ENCODE measurements around the gene VAMP7. TPM values are rescaled to one million over a fixed set of nuclear protein-coding genes. Genes with fewer than 3 reads are reported as not detected.
"Not testable (repeated sequence)": the region's sequence is repeated elsewhere in the genome, so short reads cannot be mapped to it uniquely, and the experiment has no call there.

VAMP7 gene
- total RNA-seq, 2 experiments from 2014 or later = 30.5 to 30.7 TPM

DNA sequence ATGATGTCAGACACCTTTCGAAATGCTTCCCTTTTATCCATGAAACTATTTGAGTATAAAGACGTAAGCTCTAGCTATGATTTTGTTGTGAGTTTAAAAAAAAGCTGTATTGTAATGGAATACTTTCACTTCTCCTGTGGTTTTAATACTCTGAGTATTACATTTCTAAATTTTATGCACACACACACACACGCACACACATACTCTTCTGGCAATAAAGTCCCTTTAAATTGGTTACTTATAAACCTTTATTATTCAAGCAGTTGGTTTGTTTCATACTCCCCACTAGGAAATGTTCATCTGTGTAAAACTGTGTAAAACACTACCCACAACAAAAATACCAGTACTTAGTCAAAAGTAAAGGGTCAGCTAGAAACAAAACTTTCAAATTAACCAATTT lies 18.2 kb downstream of the VAMP7 start:
- H3K27me3 Mint-ChIP-seq = no peaks in the 10 kb centered on the region
- no peak overlapping the region for H3K27ac Mint-ChIP-seq
- intact Hi-C loops (cut with micrococcal nuclease) = no loop called here
- H3K9me3 Mint-ChIP-seq = peaks cover 4% of the 10 kb centered on the region
- peaks cover 2% of the 10 kb centered on the region for H3K4me1 Mint-ChIP-seq (ENCODE audit: low read depth)
- H3K36me3 Mint-ChIP-seq (ENCODE audit: low read depth) = peaks cover 37% of the 10 kb centered on the region
- DNase-seq (no peak), ATAC-seq (no peak)
- POLR2A ChIA-PET = no interaction called here
- TF ChIP-seq, protein P1, sequence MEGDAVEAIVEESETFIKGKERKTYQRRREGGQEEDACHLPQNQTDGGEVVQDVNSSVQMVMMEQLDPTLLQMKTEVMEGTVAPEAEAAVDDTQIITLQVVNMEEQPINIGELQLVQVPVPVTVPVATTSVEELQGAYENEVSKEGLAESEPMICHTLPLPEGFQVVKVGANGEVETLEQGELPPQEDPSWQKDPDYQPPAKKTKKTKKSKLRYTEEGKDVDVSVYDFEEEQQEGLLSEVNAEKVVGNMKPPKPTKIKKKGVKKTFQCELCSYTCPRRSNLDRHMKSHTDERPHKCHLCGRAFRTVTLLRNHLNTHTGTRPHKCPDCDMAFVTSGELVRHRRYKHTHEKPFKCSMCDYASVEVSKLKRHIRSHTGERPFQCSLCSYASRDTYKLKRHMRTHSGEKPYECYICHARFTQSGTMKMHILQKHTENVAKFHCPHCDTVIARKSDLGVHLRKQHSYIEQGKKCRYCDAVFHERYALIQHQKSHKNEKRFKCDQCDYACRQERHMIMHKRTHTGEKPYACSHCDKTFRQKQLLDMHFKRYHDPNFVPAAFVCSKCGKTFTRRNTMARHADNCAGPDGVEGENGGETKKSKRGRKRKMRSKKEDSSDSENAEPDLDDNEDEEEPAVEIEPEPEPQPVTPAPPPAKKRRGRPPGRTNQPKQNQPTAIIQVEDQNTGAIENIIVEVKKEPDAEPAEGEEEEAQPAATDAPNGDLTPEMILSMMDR (IDR thresholded peaks at IDR 0.05) = no peak
- CTCF ChIA-PET = no interaction called here
- H3K4me3 Mint-ChIP-seq = no peak overlapping the region

DNA sequence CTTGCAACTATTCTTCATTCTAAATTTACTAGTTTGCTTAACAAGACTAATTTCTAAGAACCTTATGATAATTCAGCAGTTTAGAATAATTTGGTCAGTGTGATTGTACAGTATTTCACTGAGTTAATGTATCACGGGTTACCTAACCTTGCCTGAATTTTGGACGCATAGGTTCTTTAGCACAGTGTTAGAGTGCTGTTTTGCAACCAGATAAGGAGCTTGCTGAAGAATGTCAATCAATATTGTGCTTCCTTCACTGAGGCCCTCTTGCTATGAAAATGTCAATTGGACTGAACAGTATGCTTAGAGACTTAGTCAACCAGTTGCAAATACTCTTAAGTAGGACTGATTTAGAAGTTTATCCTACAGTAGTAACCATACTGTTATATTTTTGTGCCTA lies 19.6 kb downstream of the VAMP7 start:
- ATAC-seq = no peak
- Mint-ChIP-seq H3K27me3 (no peaks in the 10 kb centered on the region), H3K4me3 (no peak overlapping the region), H3K36me3 (ENCODE audit: low read depth) (peaks cover 42% of the 10 kb centered on the region), H3K27ac (no peak overlapping the region), H3K9me3 (peaks cover 4% of the 10 kb centered on the region), H3K4me1 (ENCODE audit: low read depth) (no peaks in the 10 kb centered on the region)
- TF ChIP-seq, protein P1 (IDR thresholded peaks at IDR 0.05) = no peak
- ChIA-PET POLR2A (no interaction called here), CTCF (no interaction called here)
- intact Hi-C loops (cut with micrococcal nuclease) = no loop called here
- no peak for DNase-seq

DNA sequence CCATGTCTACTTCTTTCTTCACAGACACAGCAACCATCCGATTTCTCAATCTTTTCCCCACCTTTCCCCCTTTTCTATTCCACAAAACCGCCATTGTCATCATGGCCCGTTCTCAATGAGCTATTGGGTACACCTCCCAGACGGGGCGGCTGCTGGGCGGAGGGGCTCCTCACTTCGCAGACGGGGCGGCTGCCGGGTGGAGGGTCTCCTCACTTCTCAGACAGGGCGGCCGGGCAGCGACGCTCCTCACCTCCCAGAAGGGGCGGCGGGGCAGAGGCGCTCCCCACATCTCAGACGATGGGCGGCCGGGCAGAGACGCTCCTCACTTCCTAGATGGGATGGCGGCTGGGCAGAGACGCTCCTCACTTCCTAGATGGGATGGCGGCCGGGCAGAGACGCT lies 26.5 kb downstream of the VAMP7 start:
- H3K27ac Mint-ChIP-seq; H3K4me1 Mint-ChIP-seq (ENCODE audit: low read depth); H3K27me3 Mint-ChIP-seq; DNase-seq; POLR2A ChIA-PET; intact Hi-C loops (cut with micrococcal nuclease); ATAC-seq; CTCF ChIA-PET; H3K4me3 Mint-ChIP-seq: not testable (repeated sequence)
- peaks cover 13% of the 10 kb centered on the region for H3K9me3 Mint-ChIP-seq
- H3K36me3 Mint-ChIP-seq (ENCODE audit: low read depth) = peaks cover 64% of the 10 kb centered on the region

DNA sequence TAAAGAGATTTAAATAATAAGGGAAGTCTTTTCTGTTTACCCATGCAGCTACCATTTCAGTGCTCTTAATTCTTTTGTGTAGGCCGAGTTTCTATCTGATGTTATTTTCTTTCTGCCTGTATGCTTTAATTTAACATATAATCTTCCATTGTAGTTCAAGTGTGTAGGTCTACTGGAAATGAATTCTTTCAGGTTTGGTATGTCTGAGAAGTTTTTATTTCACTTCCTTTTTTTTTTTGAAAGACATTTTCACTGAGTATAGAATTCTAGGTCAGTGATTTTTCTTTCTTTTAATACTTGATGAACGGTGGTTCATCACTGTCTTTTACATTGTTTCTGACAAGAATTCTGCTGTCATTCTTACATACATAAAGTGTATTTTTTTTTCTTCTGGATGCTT lies 42.1 kb downstream of the VAMP7 start:
- Mint-ChIP-seq H3K4me1 (ENCODE audit: low read depth) (no peaks in the 10 kb centered on the region), H3K27ac (no peak overlapping the region), H3K27me3 (no peaks in the 10 kb centered on the region), H3K9me3 (peaks cover 3% of the 10 kb centered on the region), H3K4me3 (no peak overlapping the region), H3K36me3 (ENCODE audit: low read depth) (peaks cover 52% of the 10 kb centered on the region)
- CTCF ChIA-PET = no interaction called here
- intact Hi-C loops (cut with micrococcal nuclease) = no loop called here
- TF ChIP-seq, protein P1 (IDR thresholded peaks at IDR 0.05) = no peak
- no peak for ATAC-seq
- POLR2A ChIA-PET = no interaction called here
- DNase-seq = no peak

DNA sequence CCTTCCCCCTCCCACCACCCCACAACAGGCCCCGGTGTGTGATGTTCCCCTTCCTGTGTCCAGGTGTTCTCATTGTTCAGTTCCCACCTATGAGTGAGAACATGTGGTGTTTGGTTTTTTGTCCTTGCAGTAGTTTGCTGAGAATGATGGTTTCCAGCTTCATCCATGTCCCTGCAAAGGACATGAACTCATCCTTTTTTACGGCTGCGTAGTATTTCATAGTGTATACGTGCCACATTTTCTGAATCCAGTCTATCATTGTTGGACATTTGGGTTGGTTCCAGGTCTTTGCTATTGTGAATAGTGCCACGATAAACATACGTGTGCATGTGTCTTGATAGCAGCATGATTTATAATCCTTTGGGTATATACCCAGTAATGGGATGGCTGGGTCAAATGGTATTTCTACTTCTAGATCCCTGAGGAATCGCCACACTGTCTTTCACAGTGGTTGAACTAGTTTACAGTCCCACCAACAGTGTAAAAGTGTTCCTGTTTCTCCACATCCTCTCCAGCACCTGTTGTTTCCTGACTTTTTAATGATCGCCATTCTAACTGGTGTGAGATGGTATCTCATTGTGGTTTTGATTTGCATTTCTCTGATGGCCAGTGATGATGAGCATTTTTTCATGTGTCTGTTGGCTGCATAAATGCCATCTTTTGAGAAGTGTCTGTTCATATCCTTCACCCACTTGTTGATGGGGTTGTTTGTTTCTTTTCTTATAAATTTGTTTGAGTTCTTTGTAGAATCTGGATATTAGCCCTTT lies 49.9 kb downstream of the VAMP7 start:
- H3K27me3 Mint-ChIP-seq; H3K4me1 Mint-ChIP-seq (ENCODE audit: low read depth); ATAC-seq; DNase-seq; H3K27ac Mint-ChIP-seq; intact Hi-C loops (cut with micrococcal nuclease); CTCF ChIA-PET; H3K4me3 Mint-ChIP-seq; POLR2A ChIA-PET: not testable (repeated sequence)
- Mint-ChIP-seq H3K9me3 (peaks cover 26% of the 10 kb centered on the region), H3K36me3 (ENCODE audit: low read depth) (peaks cover 72% of the 10 kb centered on the region)

DNA sequence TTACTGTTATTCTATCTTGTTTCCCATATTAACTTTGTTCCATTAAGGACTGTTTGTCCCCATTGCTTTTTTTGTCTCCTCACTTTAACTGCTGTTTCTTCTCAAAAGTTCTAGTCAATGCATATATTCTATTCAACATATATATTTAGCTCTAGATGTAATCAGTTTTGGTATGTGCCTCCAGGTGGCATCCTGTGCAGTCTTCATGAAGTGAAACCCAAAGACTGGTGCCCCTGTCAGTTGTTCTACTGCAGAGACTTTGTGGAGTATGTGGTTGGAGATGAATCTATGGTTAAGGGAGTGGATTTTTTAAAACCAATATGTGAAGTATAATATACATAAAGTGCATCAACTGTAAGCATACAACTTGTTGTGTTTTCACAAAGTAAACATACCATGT lies 57.0 kb downstream of the VAMP7 start:
- ATAC-seq (no peak), DNase-seq (no peak)
- Mint-ChIP-seq H3K4me1 (ENCODE audit: low read depth) (no peaks in the 10 kb centered on the region), H3K27ac (no peak overlapping the region), H3K9me3 (peaks cover 5% of the 10 kb centered on the region), H3K36me3 (ENCODE audit: low read depth) (peaks cover 20% of the 10 kb centered on the region), H3K4me3 (no peak overlapping the region), H3K27me3 (no peaks in the 10 kb centered on the region)
- TF ChIP-seq, protein P1 (IDR thresholded peaks at IDR 0.05) = no peak
- intact Hi-C loops (cut with micrococcal nuclease) = no loop called here
- ChIA-PET POLR2A (no interaction called here), CTCF (no interaction called here)

Measured in activated CD8-positive, alpha-beta T cell treated with anti-CD3 and anti-CD28 coated beads for 36 hours (primary cell).